IPS-18a (cell line): Measurements from ENCODE around the gene RAPGEF4.

Experiments used
- H3K27ac ChIP-seq: one replicate; pipeline ENCODE4 v1.5.1; 2013; ENCODE audit warnings: low read length
- H3K27me3 ChIP-seq: one replicate; pipeline ENCODE4 v1.6.1; 2013; ENCODE audit warnings: mild to moderate bottlenecking, low read length; ENCODE audit not compliant: control insufficient read depth, insufficient read depth
- H3K36me3 ChIP-seq: one replicate; pipeline ENCODE4 v1.6.1; 2013; ENCODE audit warnings: low read depth, low read length; ENCODE audit not compliant: control insufficient read depth
- H3K4me1 ChIP-seq: one replicate; pipeline ENCODE4 v1.6.1; 2013; ENCODE audit warnings: low read depth, low read length; ENCODE audit not compliant: control insufficient read depth
- H3K4me3 ChIP-seq: one replicate; pipeline ENCODE4 v1.5.1; 2013; ENCODE audit warnings: low read length
- H3K9ac ChIP-seq: one replicate; pipeline ENCODE4 v1.6.1; 2013; ENCODE audit warnings: mild to moderate bottlenecking, low read length, moderate library complexity
- H3K9me3 ChIP-seq: one replicate; pipeline ENCODE4 v1.6.1; 2013; ENCODE audit warnings: low read depth, low read length; ENCODE audit not compliant: control insufficient read depth

The RAPGEF4 gene

GRCh38 chr2:172709566-172710291 is 25.9 kb upstream of the RAPGEF4 start:
- Histone ChIP-seq H3K4me3 (no peak overlapping the region), H3K9ac (no peak overlapping the region), H3K27ac (no peak overlapping the region), H3K36me3 (no peaks in the 10 kb centered on the region), H3K4me1 (no peaks in the 10 kb centered on the region), H3K27me3 (no peaks in the 10 kb centered on the region), H3K9me3 (no peaks in the 10 kb centered on the region)

GRCh38 chr2:172710584-172711047 is 25.0 kb upstream of the RAPGEF4 start:
- H3K27ac ChIP-seq: no peak overlapping the region
- H3K4me3 ChIP-seq: no peak overlapping the region
- H3K9me3 ChIP-seq: no peaks in the 10 kb centered on the region

GRCh38 chr2:172711110-172711509 is 24.5 kb upstream of the RAPGEF4 start:
- no peaks in the 10 kb centered on the region for H3K9me3 ChIP-seq
- H3K4me1 ChIP-seq: no peaks in the 10 kb centered on the region
- H3K36me3 ChIP-seq: no peaks in the 10 kb centered on the region
- no peak overlapping the region for H3K4me3 ChIP-seq
- H3K27ac ChIP-seq: no peak overlapping the region
- no peaks in the 10 kb centered on the region for H3K27me3 ChIP-seq
- H3K9ac ChIP-seq: no peak overlapping the region

More at GRCh38 chr2:172710584-172711047, 25.0 kb upstream of the RAPGEF4 start:
- Histone ChIP-seq H3K4me1 (no peaks in the 10 kb centered on the region), H3K27me3 (no peaks in the 10 kb centered on the region), H3K9ac (no peak overlapping the region), H3K36me3 (no peaks in the 10 kb centered on the region)

- Histone ChIP-seq H3K36me3 (no peaks in the 10 kb centered on the region), H3K4me1 (no peaks in the 10 kb centered on the region), H3K27me3 (no peaks in the 10 kb centered on the region), H3K9ac (no peak overlapping the region), H3K4me3 (no peak overlapping the region), H3K27ac (no peak overlapping the region), H3K9me3 (no peaks in the 10 kb centered on the region)
Measured at GRCh38 chr2:172712251-172712650, 23.4 kb upstream of the RAPGEF4 start.

GRCh38 chr2:172713365-172713875 is 22.2 kb upstream of the RAPGEF4 start:
- Histone ChIP-seq H3K9me3 (no peaks in the 10 kb centered on the region), H3K36me3 (no peaks in the 10 kb centered on the region), H3K9ac (no peak overlapping the region), H3K4me1 (no peaks in the 10 kb centered on the region), H3K4me3 (no peak overlapping the region), H3K27me3 (no peaks in the 10 kb centered on the region), H3K27ac (no peak overlapping the region)

GRCh38 chr2:172722481-172722880 is 13.2 kb upstream of the RAPGEF4 start:
- Histone ChIP-seq H3K36me3 (no peaks in the 10 kb centered on the region), H3K27ac (no peak overlapping the region), H3K4me3 (no peak overlapping the region), H3K9ac (no peak overlapping the region), H3K27me3 (no peaks in the 10 kb centered on the region), H3K4me1 (no peaks in the 10 kb centered on the region), H3K9me3 (no peaks in the 10 kb centered on the region)

GRCh38 chr2:172723286-172723685 is 12.4 kb upstream of the RAPGEF4 start:
- no peaks in the 10 kb centered on the region for H3K9me3 ChIP-seq
- H3K4me3 ChIP-seq: no peak overlapping the region
- H3K9ac ChIP-seq: no peak overlapping the region
- H3K27ac ChIP-seq: no peak overlapping the region
- H3K27me3 ChIP-seq: no peaks in the 10 kb centered on the region
- H3K36me3 ChIP-seq: no peaks in the 10 kb centered on the region
- no peaks in the 10 kb centered on the region for H3K4me1 ChIP-seq

- Histone ChIP-seq H3K4me1 (no peaks in the 10 kb centered on the region), H3K9ac (no peak overlapping the region), H3K9me3 (no peaks in the 10 kb centered on the region), H3K36me3 (no peaks in the 10 kb centered on the region), H3K4me3 (no peak overlapping the region), H3K27ac (no peak overlapping the region), H3K27me3 (no peaks in the 10 kb centered on the region)
Measured at GRCh38 chr2:172724724-172725123, 10.9 kb upstream of the RAPGEF4 start.

- H3K27me3 ChIP-seq: no peaks in the 10 kb centered on the region
- H3K4me3 ChIP-seq: no peak overlapping the region
- no peaks in the 10 kb centered on the region for H3K36me3 ChIP-seq
- no peaks in the 10 kb centered on the region for H3K9me3 ChIP-seq
- H3K27ac ChIP-seq: no peak overlapping the region
- no peaks in the 10 kb centered on the region for H3K4me1 ChIP-seq
- no peak overlapping the region for H3K9ac ChIP-seq
Measured at GRCh38 chr2:172725284-172725683, 10.4 kb upstream of the RAPGEF4 start.

GRCh38 chr2:172725746-172726145 is 9.9 kb upstream of the RAPGEF4 start:
- no peaks in the 10 kb centered on the region for H3K36me3 ChIP-seq
- no peaks in the 10 kb centered on the region for H3K27me3 ChIP-seq
- no peaks in the 10 kb centered on the region for H3K9me3 ChIP-seq
- H3K27ac ChIP-seq: no peak overlapping the region
- no peak overlapping the region for H3K9ac ChIP-seq
- no peaks in the 10 kb centered on the region for H3K4me1 ChIP-seq
- H3K4me3 ChIP-seq: no peak overlapping the region

- Histone ChIP-seq H3K4me3 (no peak overlapping the region), H3K9me3 (no peaks in the 10 kb centered on the region), H3K27me3 (no peaks in the 10 kb centered on the region), H3K36me3 (no peaks in the 10 kb centered on the region), H3K27ac (no peak overlapping the region), H3K4me1 (no peaks in the 10 kb centered on the region), H3K9ac (no peak overlapping the region)
Measured at GRCh38 chr2:172726172-172726735, 9.4 kb upstream of the RAPGEF4 start.

- Histone ChIP-seq H3K27me3 (peaks cover 15% of the 10 kb centered on the region), H3K27ac (no peak overlapping the region), H3K9me3 (no peaks in the 10 kb centered on the region), H3K4me3 (no peak overlapping the region), H3K9ac (no peak overlapping the region), H3K36me3 (no peaks in the 10 kb centered on the region), H3K4me1 (no peaks in the 10 kb centered on the region)
Measured at GRCh38 chr2:172730411-172730810, 5.2 kb upstream of the RAPGEF4 start.
